C4-2B (cell line): ENCODE data around the gene ADARB2.

ENCODE experiments used
- H3K27ac ChIP-seq: fragments of 450-650 bp; 2 replicates; pipeline ENCODE4 v1.5.1; 2017
- ZFX ChIP-seq: fragments of 450-650 bp; IDR thresholded peaks from 2 replicates; pipeline ENCODE4 v1.6.1; 2017
- TF ChIP-seq, protein P1 (sequence below): fragments of 450-650 bp; conservative IDR thresholded peaks from 2 replicates; pipeline ENCODE4 v1.5.1; 2017; ENCODE audit warnings: mild to moderate bottlenecking

The ADARB2 gene

DNA sequence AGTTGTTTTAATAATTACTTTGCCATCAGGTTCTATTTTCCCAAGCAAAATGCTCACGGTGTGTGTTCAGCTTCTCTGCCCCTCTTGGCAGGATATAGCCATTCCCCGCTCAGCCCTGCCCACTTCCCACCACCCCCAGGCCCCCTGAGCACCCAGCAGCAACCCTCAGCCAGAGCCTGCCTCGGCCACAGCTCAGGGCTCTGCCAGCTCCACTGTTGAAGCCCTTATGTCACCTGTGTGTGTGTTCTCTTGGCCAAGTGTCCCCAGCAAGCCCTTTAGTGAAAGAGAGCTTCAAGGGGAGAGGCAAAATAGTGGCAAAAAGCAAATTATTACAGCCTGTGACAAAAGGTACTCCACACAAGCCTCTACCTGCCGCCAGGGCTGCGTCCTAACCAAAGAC, 275.3 kb downstream of the ADARB2 start:
- TF ChIP-seq, protein P1, sequence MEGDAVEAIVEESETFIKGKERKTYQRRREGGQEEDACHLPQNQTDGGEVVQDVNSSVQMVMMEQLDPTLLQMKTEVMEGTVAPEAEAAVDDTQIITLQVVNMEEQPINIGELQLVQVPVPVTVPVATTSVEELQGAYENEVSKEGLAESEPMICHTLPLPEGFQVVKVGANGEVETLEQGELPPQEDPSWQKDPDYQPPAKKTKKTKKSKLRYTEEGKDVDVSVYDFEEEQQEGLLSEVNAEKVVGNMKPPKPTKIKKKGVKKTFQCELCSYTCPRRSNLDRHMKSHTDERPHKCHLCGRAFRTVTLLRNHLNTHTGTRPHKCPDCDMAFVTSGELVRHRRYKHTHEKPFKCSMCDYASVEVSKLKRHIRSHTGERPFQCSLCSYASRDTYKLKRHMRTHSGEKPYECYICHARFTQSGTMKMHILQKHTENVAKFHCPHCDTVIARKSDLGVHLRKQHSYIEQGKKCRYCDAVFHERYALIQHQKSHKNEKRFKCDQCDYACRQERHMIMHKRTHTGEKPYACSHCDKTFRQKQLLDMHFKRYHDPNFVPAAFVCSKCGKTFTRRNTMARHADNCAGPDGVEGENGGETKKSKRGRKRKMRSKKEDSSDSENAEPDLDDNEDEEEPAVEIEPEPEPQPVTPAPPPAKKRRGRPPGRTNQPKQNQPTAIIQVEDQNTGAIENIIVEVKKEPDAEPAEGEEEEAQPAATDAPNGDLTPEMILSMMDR, result no peak
- TF ChIP-seq ZFX, result no peak
- H3K27ac ChIP-seq, result peak overlapping the region; percentile 14; the same call in 1 of the 2 replicates

DNA sequence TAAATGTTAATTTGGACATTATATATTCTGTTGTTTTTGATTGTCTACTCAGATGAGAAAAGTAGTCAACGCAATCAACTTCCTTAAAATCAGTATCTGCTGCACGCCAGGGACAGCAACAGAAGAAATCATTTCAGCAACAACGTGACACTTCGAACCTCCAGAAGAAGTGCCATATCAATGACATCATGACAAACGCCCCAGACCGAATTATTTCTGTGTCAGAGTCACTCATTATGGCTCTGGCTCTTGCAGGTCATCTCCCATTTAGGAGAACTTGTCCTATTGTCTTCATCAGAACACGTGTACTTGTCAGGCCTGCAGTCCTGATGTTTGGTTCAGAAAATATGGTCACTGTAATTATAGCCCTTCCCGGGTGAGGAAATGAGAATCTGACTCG, 276.3 kb downstream of the ADARB2 start:
- peak overlapping the region; percentile 38; the same call in 1 of the 2 replicates for H3K27ac ChIP-seq
- TF ChIP-seq, protein P1, result no peak
- TF ChIP-seq ZFX, result no peak

- peak overlapping the region; percentile 87 for H3K27ac ChIP-seq
Measured at GRCh38 chr10:1459664-1460063, 277.7 kb downstream of the ADARB2 start.

GRCh38 chr10:1454951-1455350, 282.4 kb downstream of the ADARB2 start:
- no peak overlapping the region; the same call in 1 of the 2 replicates for H3K27ac ChIP-seq
- TF ChIP-seq, protein P1, result no peak
- TF ChIP-seq ZFX, result no peak

GRCh38 chr10:1454428-1454827, 282.9 kb downstream of the ADARB2 start:
- no peak for TF ChIP-seq ZFX
- TF ChIP-seq, protein P1, result no peak
- no peak overlapping the region; the same call in 1 of the 2 replicates for H3K27ac ChIP-seq

DNA sequence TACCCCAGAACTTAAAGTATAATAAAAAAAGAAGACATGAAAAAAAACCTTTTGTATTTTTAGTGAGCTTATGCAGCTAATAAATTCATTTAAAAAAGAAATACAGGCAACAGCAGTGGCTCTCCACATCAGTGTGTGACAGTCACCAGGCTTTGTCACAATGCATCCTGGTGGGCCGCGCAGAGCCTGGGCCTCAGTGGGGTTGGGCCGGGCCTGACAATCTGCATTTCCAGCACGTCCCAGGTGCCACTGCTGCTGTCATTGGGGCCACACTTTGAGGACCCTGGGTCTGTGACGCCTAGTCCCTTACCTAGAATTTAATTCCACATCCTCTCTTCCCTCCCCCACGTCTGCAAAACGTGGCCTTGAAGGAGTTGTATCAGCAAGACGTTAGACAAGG, 284.5 kb downstream of the ADARB2 start:
- no peak overlapping the region for H3K27ac ChIP-seq
- TF ChIP-seq, protein P1, result no peak
- TF ChIP-seq ZFX, result no peak

GRCh38 chr10:1451941-1452340, 285.4 kb downstream of the ADARB2 start:
- TF ChIP-seq, protein P1, result no peak
- no peak for TF ChIP-seq ZFX
- H3K27ac ChIP-seq, result no peak overlapping the region

DNA sequence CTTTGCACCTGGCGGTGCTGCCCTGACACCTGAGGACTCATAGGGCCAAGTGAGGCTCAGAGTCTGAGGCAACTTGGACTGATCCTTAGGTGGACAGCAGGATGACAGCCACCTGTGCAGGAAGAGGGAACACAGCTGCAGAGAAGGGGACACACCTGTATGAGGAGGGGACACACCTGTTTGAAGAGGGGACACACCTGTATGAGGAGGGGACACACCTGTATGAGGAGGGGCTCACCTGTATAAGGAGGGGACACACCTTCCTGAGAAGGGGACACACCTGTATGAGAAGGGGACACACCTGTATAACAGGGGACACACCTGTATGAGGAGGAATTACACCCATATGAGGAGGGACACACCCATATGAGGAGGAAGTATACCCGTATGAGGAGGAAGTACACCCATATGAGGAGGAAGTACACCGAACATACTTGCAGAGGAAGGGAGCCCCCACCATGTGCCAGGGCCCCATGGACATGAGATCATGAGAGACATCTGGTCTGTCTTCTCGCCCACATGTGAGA, 285.9 kb downstream of the ADARB2 start:
- no peak overlapping the region for H3K27ac ChIP-seq
- no peak for TF ChIP-seq ZFX
- TF ChIP-seq, protein P1, result no peak
